Posterior cingulate gyrus (tissue), 11 donors: ENCODE measurements around the gene CIAO3.
"Not testable (repeated sequence)": the region's sequence is repeated elsewhere in the genome, so short reads cannot be mapped to it uniquely, and the experiment has no call there.

Source experiments
- DNase-seq, 10 donors: peaks; one replicate each; pipeline versions ENCODE4 v3.0.0 to v3.0.0-alpha.2; 2020 to 2021; ENCODE audit warnings: mixed read lengths in 3 of 10
- intact Hi-C: fragments of 100-400 bp; cut with DNase I; formaldehyde crosslinking; loops from one replicate; pipeline ENCODE4 v1.15.1; 2023

Gene CIAO3

GRCh38 chr16:700684-701584, 39.9 kb downstream of the CIAO3 start:
- intact Hi-C loops, result no loop called here
- no peak for DNase-seq

- no peak for DNase-seq
- intact Hi-C loops, result no loop called here
These were observed 41.7 kb downstream of the CIAO3 start for GRCh38 chr16:698911-699671.

GRCh38 chr16:695355-696089, 45.3 kb downstream of the CIAO3 start:
- intact Hi-C loops, result no loop called here
- DNase-seq, result peak in 8 of 10 donors; percentile 63 to 96 (median 76)

DNA sequence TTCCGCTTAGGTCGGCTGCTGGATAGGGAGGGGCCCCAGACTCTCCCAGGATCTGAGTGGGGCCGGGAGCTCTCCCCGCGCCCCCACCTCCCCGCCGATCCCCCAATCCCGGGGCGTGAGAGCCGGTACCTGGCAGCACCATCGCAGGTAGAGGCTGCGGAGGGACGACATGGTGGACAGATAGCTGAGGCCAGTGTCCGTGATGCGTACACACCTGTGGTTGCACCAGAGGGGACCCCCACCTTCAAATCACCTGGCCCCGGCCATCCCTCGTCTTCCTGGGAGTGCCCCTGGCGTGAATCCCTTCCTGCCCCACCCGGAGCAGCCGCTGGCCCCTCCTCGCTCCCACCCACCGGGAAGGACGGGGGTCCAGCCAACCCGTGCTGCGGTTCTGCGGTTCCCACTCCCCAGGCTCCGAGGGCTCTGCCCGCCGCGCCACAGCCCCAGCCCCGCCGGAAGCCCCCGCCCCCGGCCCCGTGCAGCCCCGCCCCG, 45.9 kb downstream of the CIAO3 start:
- intact Hi-C loops, result no loop called here
- DNase-seq, result peak in 1 of 10 donors; percentile 69

GRCh38 chr16:694187-694862, 46.5 kb downstream of the CIAO3 start:
- DNase-seq, result peak in 1 of 10 donors; percentile 70
- intact Hi-C loops, result no loop called here

DNA sequence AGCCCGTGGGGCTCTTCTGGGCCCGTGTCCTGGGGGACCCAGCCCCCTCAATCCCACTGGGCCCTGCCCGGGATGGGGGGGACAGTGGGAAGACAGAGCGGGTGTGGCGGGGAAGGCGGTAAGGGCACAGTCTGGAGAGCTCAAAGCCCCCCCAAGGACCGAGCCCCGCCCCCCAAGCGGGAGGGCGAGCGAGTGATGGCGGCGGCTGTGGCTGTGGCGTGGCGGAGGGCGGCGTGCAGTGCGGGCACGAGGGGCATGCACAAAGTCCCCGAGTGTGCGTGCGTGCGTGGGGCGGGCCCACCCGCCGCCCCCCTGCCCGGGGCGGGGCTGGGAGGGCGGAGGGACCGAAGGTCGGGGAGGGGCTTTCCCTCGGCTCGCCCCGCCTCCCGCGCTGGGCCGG, 47.0 kb downstream of the CIAO3 start:
- intact Hi-C loops, result no loop called here
- DNase-seq, result no peak

DNA sequence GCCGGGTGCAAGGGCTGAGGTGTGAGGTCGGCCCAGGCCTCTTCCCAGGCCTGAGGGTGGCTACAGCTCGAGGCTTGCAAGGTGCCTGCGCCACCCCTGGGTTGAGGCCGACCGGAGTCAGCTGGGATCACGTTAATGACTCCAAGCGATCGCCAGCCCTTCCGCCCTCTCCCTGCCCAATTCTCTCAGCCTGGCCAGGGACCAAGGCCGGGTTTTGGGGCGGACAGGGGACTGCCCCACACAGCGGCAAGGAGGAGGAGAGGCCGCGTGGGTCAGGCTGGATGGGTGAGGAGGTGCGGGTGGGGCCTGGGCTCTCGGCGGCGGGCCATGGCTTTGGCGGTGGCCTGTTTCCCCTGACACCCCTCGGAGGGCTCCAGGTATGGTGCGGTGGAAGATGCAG, 47.4 kb downstream of the CIAO3 start:
- DNase-seq, result no peak
- intact Hi-C loops, result no loop called here

- no peak for DNase-seq
- intact Hi-C loops, result no loop called here
These were observed 48.3 kb downstream of the CIAO3 start for GRCh38 chr16:692356-693108.

DNA sequence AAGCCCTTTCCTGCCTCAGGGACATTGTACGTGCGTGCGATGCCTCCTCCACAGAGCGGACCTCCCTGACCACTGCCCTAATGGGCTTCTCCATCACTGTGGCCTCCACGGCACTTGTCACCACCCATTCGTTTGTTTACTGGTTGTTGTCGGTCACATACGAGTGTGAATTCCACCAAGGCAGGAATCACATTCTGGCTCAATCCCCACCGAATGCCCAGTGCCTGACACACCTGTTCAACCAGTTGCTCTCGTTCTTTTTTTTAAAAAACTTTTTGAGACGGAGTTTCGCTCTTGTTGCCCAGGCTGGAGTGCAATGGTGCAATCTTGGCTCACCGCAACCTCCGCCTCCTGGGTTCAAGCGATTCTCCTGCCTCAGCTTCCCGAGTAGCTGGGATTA, 49.6 kb downstream of the CIAO3 start:
- intact Hi-C loops, DNase-seq: not testable (repeated sequence)

DNA sequence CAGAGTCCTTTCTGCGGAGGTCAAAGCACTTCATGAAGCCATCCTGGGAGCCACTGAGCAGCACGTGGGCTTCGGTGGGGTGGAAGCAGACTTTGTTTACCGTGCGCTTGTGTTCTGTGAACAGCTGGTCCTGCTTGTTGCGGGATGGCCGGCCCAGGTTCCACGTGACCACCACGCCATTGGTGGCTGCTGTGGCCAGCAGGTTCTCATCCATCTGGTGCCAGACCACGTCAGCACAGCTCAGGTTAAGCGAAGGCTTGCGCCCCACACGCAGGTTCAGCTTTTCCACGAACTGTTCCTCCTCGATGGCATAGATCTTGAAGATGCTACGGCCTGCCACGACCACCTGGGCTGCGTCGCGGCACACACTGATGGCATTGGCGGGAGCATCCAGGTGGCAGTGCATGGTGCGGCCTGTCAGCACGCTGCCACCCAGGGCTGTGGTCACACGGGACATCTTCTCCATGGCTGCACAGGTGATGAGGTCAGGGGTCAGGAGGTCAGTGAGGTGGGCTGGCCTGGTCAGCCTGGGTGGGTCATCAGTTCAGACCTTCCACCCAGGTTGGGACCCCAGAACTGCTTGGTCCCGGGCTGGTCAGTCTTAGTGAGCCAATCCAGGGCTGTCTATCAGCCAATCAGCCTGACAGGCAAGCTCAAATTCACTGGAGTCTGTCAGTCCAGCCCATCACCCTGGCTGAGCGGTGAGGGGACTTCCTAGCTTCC, 51.5 kb downstream of the CIAO3 start:
- intact Hi-C loops, result no loop called here
- no peak for DNase-seq

- no peak for DNase-seq
- intact Hi-C loops, result no loop called here
These were observed 53.3 kb downstream of the CIAO3 start for GRCh38 chr16:687499-687898.

- DNase-seq, result peak in 1 of 10 donors; percentile 71
- intact Hi-C loops, result no loop called here
These were observed 54.1 kb downstream of the CIAO3 start for GRCh38 chr16:686459-687260.

DNA sequence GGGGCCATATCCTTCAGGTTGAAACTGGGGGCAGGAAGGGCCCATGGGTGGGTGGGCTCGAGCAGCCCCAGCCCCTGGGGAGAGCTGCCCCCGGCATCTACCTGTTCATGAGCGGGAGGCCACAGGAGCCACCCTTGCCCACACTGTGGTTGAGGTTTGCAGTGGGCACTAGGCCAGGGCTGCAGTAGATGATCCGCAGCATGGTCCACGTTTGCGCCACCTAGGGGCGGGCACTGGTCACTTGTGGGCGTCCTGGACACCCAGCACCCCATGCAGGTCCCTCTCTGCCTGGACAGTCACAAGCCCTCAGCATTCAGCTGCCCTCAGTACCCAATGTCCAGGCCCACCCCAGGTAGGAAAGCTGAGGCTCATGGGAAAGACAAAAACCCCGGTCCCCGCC, 54.8 kb downstream of the CIAO3 start:
- peak in 1 of 10 donors; percentile 79 for DNase-seq
- intact Hi-C loops, result no loop called here

DNA sequence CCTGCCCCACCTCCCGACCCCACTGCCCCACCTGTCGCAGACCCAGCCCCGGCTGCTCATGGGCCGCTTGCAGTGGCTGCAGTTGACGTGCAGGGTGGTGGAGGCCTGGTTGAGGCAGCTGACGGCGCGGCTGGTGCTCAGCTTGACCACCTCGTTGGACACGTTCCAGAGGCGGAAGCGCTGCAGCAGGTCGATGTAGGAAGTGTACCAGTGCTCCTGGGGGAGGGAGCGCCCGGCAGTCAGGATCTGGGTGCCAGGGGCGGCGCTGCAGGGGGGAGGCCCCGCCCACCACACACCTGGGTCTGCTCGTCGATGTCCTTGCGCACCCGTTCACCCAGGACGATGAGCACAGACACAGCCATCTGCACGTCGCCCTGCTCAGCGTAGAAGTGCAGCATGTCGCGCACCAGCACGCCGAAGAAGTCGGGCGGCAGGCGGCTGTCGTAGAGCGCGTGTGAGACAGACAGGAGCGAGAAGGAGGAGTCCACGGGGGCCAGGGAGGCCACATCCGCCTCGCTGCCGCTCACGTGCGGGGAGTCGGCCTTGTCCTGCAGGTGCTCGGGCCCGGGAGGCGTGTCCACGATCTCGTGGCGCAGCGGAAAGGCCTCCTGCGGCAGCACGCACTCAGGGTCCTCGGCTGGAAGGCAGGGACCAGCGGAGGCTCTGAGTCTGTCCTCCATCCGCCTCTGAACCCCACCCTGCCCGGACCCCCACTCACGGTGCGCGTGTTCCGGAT, 55.7 kb downstream of the CIAO3 start:
- intact Hi-C loops, result no loop called here
- peak in 1 of 10 donors; percentile 70 for DNase-seq

DNA sequence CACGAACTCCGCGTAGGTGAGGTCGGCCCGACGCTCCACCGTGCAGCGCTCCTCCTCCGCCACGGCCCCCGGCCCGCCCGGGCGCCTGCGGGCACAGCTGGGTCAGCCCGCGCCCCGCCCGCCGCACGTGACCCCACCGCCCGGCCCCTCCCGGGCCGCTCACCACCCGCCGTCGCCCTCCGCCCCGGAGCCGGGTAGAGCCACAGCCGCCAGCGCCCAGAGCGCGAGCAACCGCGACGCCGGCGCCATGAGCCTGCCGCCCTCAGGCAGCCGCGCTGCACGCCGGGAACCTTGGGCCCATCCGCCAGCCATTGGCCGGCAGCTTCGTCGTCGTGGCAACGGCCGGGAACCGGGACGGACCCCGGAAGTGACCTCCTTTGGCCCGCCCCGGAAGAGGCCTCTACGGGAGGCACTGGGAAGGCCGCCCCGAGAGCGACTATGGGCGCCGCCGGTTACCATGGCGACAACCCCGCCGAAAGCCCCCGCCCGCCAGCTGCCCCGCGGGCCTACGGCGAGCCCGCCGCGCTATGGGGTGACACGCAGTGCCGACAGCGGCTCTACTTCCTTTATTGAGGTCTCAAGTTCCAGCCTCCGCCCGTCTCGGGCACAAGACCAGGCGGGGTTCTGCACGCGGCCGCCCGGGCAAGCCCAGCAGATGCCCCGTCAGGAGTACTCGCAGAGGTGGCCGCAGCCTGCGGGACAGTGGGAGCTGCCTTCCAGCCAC, 56.6 kb downstream of the CIAO3 start, which contains the start of gene JMJD8:
TSS of gene JMJD8 (minus strand) at position 264 of the 724 bp plus-strand sequence. CDS start at position 249, 15 bp downstream.
- DNase-seq, result peak; percentile 96 to 99 (median 98)
- intact Hi-C loops, result no loop called here

GRCh38 chr16:683396-684070, 57.3 kb downstream of the CIAO3 start:
- no peak for DNase-seq

More at GRCh38 chr16:683396-684070, 57.3 kb downstream of the CIAO3 start:
- intact Hi-C loops, result no loop called here
